ENCODE measurements around the gene HMCN1.

Gene HMCN1

DNA sequence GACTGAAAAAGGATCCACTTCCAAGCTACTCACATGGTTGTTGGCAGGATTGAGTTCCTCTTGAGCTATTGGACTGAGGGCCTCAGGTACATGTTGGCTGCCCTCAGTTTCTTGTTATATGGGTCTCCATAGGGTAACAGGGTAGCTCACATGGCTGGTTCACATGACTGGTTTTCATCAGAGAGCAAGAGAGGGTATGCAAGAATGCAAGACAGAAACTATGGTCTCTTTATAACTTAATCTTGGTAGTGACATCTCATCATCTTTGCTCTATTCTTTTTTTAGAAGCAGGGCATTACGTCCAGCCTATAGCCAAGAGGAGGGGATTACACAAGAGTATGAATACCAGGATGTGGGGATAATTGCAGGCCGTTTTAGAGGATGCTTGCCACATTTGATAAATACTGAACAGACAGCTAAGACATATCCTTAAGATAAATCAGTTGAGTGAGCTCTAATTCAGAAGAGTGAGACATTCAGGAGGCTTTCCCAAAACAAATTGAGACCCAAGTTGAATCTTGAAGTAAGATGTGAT lies 100.2 kb downstream of the HMCN1 start:
- H3K4me3 ChIP-seq (ENCODE audit: insufficient read depth, low read length, poor library complexity, severe bottlenecking): no peak overlapping the region
- no peak overlapping the region for H3K27ac ChIP-seq (ENCODE audit: low read depth, low read length)
- H3F3A ChIP-seq (ENCODE audit: insufficient read depth): no peaks in the 10 kb centered on the region
- H3K9me3 ChIP-seq (ENCODE audit: insufficient read depth, low read length): no peaks in the 10 kb centered on the region
- H2AFZ ChIP-seq (ENCODE audit: low read depth, low read length, severe bottlenecking): no peak overlapping the region
- H4K20me1 ChIP-seq (ENCODE audit: low read depth, low read length): no peaks in the 10 kb centered on the region
- no peaks in the 10 kb centered on the region for H3K36me3 ChIP-seq (ENCODE audit: low read length)
- H3K4me2 ChIP-seq (ENCODE audit: low read depth, low read length, poor library complexity, severe bottlenecking): no peak overlapping the region
- H3K27me3 ChIP-seq (ENCODE audit: low read length): no peaks in the 10 kb centered on the region
- no peak overlapping the region for H3K9ac ChIP-seq (ENCODE audit: low read length)
- H3K79me2 ChIP-seq (ENCODE audit: insufficient read depth, low read length): no peaks in the 10 kb centered on the region
- H3K9me2 ChIP-seq (replicated peaks; ENCODE audit: insufficient read depth, low read length): no peaks in the 10 kb centered on the region
- no peak for TF ChIP-seq EZH2phosphoT487 (conservative IDR thresholded peaks at IDR 0.05; ENCODE audit: low read length)
- TF ChIP-seq, protein P1, sequence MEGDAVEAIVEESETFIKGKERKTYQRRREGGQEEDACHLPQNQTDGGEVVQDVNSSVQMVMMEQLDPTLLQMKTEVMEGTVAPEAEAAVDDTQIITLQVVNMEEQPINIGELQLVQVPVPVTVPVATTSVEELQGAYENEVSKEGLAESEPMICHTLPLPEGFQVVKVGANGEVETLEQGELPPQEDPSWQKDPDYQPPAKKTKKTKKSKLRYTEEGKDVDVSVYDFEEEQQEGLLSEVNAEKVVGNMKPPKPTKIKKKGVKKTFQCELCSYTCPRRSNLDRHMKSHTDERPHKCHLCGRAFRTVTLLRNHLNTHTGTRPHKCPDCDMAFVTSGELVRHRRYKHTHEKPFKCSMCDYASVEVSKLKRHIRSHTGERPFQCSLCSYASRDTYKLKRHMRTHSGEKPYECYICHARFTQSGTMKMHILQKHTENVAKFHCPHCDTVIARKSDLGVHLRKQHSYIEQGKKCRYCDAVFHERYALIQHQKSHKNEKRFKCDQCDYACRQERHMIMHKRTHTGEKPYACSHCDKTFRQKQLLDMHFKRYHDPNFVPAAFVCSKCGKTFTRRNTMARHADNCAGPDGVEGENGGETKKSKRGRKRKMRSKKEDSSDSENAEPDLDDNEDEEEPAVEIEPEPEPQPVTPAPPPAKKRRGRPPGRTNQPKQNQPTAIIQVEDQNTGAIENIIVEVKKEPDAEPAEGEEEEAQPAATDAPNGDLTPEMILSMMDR (IDR thresholded peaks at IDR 0.05; ENCODE audit: insufficient read depth, low read length, poor library complexity, severe bottlenecking): no peak

DNA sequence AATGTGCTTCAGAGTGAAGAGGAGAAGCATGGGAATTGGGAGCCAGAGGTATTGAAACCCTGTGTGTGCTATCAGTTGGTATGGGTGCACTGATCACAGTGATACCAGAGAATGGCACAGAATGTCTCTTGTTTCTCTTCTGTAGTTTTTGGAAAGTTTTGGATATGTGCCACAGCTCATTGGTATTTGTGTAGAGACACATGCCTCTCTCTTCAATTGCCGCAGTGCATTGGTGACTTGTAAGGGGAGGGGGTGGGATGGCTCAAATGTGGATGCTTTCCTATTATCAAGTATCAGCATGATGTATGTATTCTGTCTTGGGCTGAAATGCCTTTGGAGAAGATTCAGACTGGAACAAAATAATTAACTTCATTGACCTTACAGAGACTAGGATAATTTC lies 101.0 kb downstream of the HMCN1 start:
- no peak overlapping the region for H3K9ac ChIP-seq (ENCODE audit: low read length)
- no peak overlapping the region for H3K27ac ChIP-seq (ENCODE audit: low read depth, low read length)
- no peak for TF ChIP-seq EZH2phosphoT487 (conservative IDR thresholded peaks at IDR 0.05; ENCODE audit: low read length)
- TF ChIP-seq, protein P1 (IDR thresholded peaks at IDR 0.05; ENCODE audit: insufficient read depth, low read length, poor library complexity, severe bottlenecking): no peak

GRCh38 chr1:185837711-185838110 lies 103.5 kb downstream of the HMCN1 start:
- no peaks in the 10 kb centered on the region for H3K9me2 ChIP-seq (replicated peaks; ENCODE audit: insufficient read depth, low read length)
- no peaks in the 10 kb centered on the region for H3F3A ChIP-seq (ENCODE audit: insufficient read depth)
- no peaks in the 10 kb centered on the region for H3K9me3 ChIP-seq (ENCODE audit: insufficient read depth, low read length)
- no peaks in the 10 kb centered on the region for H4K20me1 ChIP-seq (ENCODE audit: low read depth, low read length)
- TF ChIP-seq, protein P1 (IDR thresholded peaks at IDR 0.05; ENCODE audit: insufficient read depth, low read length, poor library complexity, severe bottlenecking): no peak
- no peak for TF ChIP-seq EZH2phosphoT487 (conservative IDR thresholded peaks at IDR 0.05; ENCODE audit: low read length)
- H3K79me2 ChIP-seq (ENCODE audit: insufficient read depth, low read length): no peaks in the 10 kb centered on the region
- H3K4me2 ChIP-seq (ENCODE audit: low read depth, low read length, poor library complexity, severe bottlenecking): no peak overlapping the region
- H3K27ac ChIP-seq (ENCODE audit: low read depth, low read length): no peak overlapping the region
- no peak overlapping the region for H2AFZ ChIP-seq (ENCODE audit: low read depth, low read length, severe bottlenecking)
- no peaks in the 10 kb centered on the region for H3K36me3 ChIP-seq (ENCODE audit: low read length)
- H3K27me3 ChIP-seq (ENCODE audit: low read length): no peaks in the 10 kb centered on the region
- H3K4me3 ChIP-seq (ENCODE audit: insufficient read depth, low read length, poor library complexity, severe bottlenecking): no peak overlapping the region
- no peak overlapping the region for H3K9ac ChIP-seq (ENCODE audit: low read length)

More for the DNA sequence above, 101.0 kb downstream of the HMCN1 start:
- no peaks in the 10 kb centered on the region for H3F3A ChIP-seq (ENCODE audit: insufficient read depth)
- H2AFZ ChIP-seq (ENCODE audit: low read depth, low read length, severe bottlenecking): no peak overlapping the region
- H4K20me1 ChIP-seq (ENCODE audit: low read depth, low read length): no peaks in the 10 kb centered on the region
- H3K79me2 ChIP-seq (ENCODE audit: insufficient read depth, low read length): no peaks in the 10 kb centered on the region
- H3K36me3 ChIP-seq (ENCODE audit: low read length): no peaks in the 10 kb centered on the region
- H3K4me3 ChIP-seq (ENCODE audit: insufficient read depth, low read length, poor library complexity, severe bottlenecking): no peak overlapping the region
- no peaks in the 10 kb centered on the region for H3K9me2 ChIP-seq (replicated peaks; ENCODE audit: insufficient read depth, low read length)
- no peaks in the 10 kb centered on the region for H3K27me3 ChIP-seq (ENCODE audit: low read length)
- H3K9me3 ChIP-seq (ENCODE audit: insufficient read depth, low read length): no peaks in the 10 kb centered on the region
- H3K4me2 ChIP-seq (ENCODE audit: low read depth, low read length, poor library complexity, severe bottlenecking): no peak overlapping the region
